Midbrain (tissue), 1 donor: ENCODE measurements around the gene WNT3A.

Experiments used
- DNase-seq: peaks from one replicate; lab custom pipeline; 2025; lab: John Stamatoyannopoulos, UW

Gene WNT3A

DNA sequence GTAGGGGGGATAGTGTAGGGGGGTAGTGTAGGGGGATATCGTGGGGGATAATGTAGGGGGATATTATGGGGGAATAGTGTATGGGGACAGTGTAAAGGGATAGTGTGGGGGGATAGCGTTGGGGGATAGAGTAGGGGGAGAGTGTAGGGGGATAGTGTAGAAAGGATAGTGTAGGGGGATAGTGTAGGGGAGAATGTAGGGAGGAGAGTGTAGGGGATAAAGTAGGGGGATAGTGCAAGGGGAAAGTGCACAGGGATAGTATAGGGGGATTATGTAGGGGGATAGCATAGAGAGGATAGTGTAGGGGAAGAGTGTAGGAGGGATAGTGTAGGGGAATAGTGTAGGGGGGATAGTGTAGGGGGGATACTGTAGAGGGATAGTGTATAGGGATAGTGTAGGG is 63.4 kb downstream of the WNT3A start:
- no peak for DNase-seq

GRCh38 chr1:228070851-228071250 is 64.1 kb downstream of the WNT3A start:
- no peak for DNase-seq

DNA sequence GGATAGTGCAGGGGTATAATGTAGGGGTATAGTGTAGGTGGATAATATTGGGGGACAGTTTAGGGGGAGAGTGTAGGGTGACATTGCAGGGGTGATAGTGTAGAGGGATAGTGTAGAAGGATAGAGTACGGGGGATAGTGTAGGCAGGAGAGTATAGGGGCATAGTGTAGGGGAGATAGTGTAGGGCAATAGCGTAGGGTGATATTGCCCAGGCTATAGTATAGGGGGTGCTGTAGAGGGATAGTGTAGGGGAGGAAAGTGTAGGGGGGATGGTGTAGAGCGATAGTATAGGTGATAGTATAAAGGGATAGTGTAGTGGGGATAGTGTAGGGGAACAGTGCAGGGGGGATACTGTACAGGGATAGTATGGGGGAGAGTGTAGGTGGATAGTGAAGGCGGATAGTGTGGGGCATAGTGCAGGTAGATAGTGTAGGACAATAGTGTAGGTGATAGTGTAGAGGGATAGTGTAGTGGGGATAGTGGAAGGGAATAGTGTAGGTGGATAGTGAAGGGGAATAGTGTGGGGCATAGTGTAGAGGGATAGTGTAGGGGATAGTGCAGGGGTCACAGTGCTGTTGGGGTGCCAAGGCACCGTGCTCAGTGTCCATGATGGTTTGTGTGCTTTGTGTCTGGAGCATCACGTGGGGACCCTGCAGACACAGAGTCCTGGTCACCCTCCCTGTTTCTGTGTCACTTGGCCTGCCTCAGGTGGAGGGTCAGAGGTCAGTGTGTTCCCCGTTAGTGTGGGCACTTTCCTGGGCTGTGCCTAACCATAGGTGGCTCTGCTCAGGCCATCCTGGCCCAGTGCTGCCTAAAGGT is 65.2 kb downstream of the WNT3A start:
- no peak for DNase-seq

DNA sequence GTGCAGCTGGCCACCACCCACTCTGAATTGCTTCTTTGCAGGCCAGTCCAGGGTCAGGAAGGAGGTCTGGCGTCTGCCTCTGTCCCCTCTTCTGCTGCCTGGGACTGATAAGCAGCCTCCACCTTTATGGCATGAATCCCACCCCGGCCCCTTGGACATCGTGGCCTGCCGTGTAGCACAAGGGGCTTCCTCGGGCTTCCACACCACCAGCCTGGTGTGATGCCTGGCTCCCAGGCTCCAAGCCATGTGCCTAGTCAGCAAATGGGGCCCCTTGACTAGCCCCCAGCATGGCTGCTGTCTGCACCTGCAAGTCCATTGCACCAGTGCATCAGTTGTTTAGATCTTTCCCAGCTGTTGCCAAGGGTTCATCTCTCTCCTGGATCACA is 65.9 kb downstream of the WNT3A start:
- DNase-seq: no peak

- DNase-seq: no peak
Observed at GRCh38 chr1:228073061-228073856, 66.5 kb downstream of the WNT3A start.

DNA sequence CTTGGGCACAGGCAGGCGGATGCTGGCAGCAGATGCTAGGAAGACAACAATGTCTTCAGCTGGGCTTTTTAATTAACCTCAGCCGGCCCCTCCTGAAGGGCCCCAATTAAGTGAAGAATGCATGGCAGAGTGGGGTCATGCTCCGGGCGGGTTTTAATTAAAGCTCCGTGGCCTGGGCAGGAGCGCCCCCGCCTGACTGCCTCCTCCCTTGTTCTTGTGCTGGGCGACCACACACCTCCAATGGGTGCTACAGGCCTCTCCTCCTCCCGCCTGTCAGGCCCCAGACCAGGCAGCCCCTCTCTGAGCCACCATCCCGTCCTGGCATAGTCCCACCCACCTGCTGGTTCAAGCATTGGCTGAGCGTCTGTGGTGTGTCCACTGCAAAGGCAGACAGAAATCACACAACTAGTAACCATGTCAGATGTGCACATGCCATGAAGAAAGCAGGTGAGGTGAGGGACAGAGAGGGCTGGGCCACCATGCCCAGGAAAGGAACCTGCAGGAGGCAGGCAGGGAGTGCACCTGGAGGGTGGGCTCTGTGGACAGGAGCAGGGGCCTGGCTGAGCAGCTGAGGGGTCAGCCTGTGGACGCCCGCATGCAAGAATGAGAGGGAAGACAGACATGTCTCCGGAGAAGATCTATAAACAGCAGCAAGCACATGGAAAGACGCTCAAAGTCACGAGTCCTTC is 67.2 kb downstream of the WNT3A start:
- no peak for DNase-seq

DNA sequence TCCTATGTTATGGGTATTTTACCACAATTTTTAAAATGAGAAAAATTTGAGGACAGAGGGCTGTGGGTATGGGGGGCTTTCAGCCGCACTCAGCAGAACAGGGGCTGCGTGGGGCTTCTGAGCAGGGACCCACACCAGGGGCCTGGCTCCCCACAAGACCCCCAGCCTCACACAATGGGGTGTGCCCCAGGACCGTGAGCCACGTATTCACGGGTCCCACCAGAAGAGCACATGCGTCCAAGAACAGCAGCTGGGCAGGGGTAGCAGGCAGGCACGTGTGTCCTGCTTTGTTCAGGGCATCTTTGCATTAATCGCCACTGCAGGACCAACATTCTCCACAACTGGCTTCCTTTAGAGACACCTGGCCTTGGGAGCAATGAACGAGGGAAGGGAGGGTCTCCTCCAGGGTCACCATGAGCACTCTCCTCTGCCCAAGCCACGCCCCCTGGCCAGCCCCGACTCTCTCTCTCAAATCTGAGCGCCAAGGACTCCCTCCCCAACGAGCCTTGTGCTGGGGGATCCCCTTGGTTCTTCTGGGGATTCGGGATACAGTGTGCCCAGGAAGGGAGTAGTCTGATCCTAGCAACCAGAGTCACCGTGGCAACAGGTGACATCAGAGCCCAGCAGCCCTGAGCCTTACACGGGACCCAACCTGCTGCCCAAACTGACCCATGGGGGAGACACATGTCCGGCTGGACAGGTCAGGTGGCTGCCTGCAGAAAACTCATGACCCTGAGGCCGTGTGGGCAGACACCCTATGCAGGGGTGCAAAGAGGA is 68.3 kb downstream of the WNT3A start:
- DNase-seq: no peak

- no peak for DNase-seq
Observed at GRCh38 chr1:228075801-228076271, 69.0 kb downstream of the WNT3A start.

- DNase-seq: no peak
Observed at GRCh38 chr1:228076796-228077430, 70.1 kb downstream of the WNT3A start.

DNA sequence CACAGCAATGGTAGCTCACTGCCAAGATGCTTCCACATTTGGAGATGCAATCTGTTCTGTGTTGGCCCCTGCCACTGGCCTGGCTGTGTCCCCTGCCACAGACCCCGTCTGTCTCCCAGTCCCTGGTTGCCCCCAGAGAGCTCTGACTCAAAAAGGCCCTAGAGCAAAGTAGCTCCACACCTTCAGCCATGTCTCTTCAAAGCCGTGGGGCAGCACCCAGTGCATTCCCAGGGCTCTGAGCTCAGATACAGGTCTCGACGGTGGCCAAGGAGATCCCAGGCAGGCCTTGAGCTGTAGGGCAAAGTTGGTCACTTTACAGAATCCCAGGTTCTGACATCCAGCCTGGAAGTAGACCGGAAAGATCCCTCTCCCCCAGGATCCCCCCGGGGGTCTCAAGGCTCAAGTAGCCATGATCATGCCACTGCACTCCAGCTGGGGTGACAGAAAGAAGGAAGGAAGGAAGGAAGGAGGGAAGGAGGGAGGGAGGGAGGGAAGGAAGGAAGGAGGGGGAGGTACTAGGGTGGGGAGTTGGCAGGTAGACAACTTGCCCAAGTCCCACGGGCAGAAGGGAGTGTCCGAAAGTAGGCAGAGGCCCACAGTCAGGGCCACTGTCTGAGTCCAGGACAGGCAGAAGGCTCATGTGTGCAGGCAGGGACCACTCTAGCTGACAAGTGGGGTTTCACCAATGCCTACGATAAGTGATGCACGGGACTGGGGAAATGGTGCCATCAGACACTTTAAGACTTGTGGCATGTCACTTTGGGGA is 71.0 kb downstream of the WNT3A start:
- no peak for DNase-seq

- DNase-seq: no peak
Observed at GRCh38 chr1:228079013-228079412, 72.2 kb downstream of the WNT3A start.

- no peak for DNase-seq
Observed at GRCh38 chr1:228079601-228080263, 72.9 kb downstream of the WNT3A start.

DNA sequence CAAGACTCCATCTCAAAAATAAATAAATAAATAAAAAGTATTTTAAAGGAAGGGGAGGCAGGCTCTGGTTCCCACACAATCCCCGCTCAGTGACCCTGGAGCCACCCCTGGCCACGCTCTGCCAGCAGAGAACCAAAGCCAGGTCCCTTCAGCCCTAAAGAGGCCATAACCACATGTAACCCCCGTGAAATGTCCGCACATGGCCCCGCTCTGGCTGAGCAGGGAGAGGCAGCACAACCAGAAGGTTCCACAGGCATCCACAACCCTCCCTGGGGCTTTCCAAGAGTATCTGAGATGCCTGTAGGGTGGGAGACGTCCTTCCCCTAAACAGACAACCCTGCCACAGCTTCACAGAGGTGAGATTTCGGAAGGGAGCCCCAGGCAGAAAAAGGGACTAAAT is 74.3 kb downstream of the WNT3A start:
- DNase-seq: no peak

- DNase-seq: no peak
Observed at GRCh38 chr1:228081578-228082213, 74.9 kb downstream of the WNT3A start.

DNA sequence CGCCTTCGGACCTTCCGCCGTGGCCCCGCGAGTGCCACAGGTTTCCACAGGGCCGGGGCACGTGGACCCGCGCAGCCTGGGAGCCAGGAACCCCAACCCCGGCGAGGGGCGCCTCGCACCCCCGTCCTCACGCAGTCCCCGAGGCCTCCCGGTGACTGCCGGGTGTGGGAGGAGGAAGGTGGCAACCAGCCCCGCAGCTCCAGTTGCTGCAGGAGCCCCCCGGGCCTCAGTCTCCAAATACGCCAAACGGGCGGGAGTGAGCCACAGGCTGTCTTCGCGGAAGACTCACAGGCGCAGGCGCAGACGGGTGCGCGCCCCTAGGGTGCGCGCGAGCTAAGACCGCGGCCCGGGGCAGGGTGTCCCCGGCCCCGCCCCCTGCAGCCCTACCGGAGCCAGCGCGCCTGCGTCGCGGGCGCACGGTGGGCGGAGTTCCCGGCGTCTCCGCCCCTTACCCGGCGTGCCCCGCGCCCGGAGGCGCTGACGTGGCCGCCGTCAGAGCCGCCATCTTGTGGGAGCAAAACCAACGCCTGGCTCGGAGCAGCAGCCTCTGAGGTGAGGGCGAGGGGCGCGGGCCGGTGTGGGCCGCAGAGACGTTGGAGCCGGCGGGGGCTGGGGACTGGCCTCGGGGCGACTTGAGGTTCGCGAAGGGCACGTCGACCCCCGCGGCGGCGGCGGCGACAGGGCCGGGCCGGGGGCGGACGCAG is 75.6 kb downstream of the WNT3A start, which contains the start of gene ARF1:
ARF1 (plus strand) TSS at position 495 of the 704 bp plus-strand sequence. CDS start 14,407 bp downstream, outside the sequence.
- peak; percentile 96 for DNase-seq

DNA sequence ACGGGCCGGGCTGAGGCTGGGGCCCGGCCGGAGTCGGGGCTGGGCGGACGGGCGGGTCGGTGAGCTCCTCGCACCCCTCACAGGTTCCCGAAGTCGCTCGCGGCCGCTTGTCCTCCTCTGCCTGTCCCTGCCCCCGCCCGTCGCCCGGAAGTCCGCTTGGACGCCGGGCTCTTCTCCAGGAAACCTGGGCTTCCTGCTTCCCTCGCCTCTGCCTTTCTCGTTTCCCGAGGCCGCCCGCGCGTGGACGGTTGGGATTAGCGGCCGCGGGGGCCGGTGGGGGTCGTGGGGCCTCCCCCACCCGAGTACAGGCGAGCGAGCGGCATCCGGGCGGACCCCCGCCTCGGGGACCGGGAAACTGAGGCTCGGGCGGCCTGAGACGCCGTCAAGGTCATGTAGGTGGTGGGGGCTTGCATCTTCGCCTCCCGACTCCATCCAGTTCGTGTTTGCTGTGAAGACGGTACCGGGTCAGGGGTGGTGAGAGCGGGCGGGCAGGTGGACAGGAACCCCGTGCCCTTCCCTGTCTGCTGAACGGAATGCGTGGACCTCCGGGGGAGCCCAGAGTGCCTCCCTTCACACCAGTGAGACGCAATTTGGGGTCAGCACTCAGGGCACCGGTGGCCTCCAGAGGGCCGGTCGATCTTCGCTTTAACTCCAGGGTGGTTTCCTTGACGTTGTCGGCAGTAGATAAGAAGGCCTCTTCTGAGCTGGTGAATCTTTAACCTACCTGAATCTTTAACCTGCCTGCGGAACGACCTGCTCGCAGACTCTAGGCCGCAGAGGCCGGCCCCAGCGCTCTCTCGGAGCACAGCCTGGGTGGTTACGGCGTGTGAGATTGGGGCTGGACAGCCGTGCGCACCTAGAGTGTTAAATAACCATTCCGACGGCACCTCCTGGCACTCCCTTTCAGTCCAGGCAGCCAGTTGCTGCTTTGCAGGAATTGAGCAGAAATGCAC is 76.4 kb downstream of the WNT3A start:
- DNase-seq: no peak

DNA sequence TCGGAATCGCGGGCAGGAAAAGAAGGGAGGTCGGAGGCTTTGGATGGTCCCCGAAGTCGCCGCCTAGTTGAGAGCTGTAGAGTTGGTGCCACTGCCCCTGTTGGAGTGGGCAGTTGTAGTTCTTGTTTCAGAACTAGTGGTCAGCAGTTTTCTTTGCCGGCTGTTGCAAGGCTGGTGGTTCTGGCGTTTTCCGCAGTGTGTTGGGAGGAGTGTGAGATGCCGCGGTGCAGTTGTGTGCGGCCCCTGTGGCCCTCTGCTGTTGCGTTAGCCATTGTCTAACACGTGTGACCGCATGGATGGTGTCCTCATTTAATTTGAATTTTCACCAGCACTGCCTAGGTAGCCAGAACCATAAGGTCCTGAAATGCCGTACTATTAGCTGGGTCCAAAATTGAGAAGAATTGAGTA is 77.1 kb downstream of the WNT3A start:
- DNase-seq: peak; percentile 17

GRCh38 chr1:228084325-228084724 is 77.5 kb downstream of the WNT3A start:
- no peak for DNase-seq
